GM20000 (cell line): Measurements from ENCODE around the gene MRPL54.

Experiments
- DNase-seq: peaks from one replicate; pipeline ENCODE4 v3.0.0; 2012; ENCODE audit warnings: low spot score
- TF ChIP-seq, protein P1 (sequence below): IDR thresholded peaks from 2 replicates; pipeline ENCODE4 v1.5.1; 2012; ENCODE audit warnings: mild to moderate bottlenecking, control low read depth; ENCODE audit errors: extremely low read depth, missing control alignments

Gene MRPL54

DNA sequence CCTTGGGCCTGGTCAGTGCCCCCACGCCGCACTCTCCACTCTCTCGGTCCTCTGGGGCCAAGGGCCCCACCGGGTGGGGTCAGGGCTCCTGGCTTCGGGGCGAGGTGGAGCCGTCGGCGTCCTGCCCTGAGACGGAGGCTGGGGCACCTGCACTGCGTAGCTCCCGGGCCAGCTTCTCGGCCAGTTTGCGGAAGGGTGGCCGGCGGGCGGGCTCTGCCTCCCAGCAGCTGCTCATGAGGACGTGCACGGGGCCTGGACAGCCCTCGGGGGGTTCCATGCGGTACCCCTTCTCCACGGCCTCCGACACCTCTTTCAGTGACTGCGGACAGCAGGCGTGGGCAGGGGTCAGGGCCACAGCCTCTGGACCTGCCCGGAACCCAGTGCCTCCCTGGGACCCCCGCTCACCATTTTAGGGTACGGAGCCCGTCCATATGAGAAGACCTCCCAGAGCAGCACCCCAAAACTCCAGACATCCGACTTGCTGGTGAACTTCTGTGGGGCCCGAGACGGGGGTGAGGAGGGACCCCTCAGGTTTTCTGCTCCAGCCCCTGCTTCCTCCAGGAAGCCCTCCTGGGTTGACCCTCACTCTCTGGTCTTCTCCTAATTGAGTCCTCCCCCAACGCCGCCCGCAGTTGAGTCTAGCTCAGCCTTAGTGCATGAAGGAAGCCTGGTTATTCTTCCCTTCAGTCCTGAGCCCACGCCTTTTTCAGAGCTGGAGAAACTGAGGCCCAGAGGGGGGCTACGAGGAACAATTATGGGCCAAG, 15.8 kb downstream of the MRPL54 start:
- TF ChIP-seq, protein P1, sequence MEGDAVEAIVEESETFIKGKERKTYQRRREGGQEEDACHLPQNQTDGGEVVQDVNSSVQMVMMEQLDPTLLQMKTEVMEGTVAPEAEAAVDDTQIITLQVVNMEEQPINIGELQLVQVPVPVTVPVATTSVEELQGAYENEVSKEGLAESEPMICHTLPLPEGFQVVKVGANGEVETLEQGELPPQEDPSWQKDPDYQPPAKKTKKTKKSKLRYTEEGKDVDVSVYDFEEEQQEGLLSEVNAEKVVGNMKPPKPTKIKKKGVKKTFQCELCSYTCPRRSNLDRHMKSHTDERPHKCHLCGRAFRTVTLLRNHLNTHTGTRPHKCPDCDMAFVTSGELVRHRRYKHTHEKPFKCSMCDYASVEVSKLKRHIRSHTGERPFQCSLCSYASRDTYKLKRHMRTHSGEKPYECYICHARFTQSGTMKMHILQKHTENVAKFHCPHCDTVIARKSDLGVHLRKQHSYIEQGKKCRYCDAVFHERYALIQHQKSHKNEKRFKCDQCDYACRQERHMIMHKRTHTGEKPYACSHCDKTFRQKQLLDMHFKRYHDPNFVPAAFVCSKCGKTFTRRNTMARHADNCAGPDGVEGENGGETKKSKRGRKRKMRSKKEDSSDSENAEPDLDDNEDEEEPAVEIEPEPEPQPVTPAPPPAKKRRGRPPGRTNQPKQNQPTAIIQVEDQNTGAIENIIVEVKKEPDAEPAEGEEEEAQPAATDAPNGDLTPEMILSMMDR: no peak
- no peak for DNase-seq

DNA sequence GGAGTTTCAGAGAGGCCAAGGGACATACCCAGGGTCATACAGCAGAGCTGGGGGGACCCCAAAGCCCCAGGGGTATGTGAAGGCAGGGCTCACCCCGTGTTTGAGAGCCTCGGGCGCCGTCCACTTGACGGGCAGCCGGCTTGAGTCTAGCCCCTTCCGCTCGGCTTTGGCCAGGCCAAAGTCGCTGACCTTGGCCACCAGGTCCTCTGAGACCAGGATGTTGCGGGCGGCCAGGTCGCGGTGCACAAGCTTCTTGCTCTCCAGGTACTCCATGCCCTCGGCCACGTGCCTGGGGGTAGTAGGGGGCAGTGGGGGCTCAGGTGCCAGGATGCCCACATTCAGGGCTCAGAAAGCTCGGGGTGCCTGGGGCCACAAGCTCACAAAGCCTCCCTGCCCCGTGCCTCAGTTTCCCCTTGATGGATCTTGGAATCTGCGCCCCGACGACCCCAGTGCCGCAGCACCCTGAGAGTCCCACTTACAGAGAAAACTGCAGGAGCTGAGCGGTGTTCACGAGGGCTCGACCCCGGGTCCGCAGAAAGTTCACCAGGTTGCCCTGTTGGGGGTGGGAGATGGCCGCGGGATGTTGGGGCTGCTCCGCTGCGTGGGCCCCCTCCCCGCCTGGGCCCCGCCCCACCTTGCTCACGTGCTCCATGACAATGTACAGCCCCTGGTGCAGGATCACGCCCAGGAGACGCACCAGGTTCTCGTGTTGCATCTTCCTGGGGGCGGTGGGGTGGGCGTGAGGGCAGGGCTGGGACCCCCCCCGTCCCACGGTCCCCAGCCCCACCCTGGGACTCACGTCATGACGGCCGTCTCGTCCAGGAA, 16.6 kb downstream of the MRPL54 start:
- TF ChIP-seq, protein P1: no peak
- DNase-seq: no peak

DNA sequence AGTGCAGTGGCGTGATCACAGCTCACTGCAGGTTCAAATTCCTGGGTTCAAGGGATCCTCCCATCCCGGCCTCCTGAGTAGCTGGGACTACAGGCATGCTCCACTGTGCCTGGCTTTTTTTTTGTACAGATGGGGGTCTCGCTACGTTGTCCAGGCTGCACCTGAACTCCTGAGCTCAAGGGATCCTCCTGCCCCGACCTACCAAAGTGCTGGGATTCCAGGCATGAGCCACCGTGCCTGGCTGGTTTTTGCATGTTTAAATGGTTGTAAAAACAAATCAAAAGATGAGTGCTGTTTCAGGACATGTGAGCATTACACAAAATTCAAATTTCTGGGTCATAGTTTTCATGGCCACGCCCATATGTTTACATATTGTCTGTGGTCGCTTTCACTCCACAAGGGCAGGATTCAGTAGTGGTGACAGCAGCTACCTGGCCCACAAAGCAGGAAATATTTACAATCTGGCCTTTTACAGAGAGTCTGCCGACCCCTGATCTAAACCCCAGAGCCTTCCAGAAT, 18.4 kb downstream of the MRPL54 start:
- TF ChIP-seq, protein P1: no peak

DNA sequence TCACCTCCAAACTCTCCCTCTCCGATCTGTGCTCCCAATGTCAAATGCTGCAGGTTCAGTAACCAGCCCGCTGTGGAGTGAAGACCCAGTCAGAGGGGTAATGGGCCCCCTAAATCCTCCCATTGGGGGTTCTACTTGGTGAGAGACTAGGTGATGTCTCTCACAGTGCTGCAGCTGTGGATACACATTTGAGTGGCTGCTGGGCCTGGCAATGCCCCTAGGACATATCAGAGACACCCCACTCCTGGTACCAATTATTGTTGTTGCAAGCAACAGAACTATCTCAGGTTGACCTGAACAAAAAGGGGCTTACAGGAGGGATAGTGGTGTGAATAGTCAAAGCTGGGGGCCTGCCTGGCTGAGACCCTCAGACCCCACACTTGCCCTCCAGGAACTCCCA, 19.1 kb downstream of the MRPL54 start:
- TF ChIP-seq, protein P1: no peak

More for the DNA sequence above, 18.4 kb downstream of the MRPL54 start:
- no peak for DNase-seq

GRCh38 chr19:3782330-3782729, 19.8 kb downstream of the MRPL54 start:
- TF ChIP-seq, protein P1: no peak

More for the DNA sequence above, 19.1 kb downstream of the MRPL54 start:
- DNase-seq: no peak

DNA sequence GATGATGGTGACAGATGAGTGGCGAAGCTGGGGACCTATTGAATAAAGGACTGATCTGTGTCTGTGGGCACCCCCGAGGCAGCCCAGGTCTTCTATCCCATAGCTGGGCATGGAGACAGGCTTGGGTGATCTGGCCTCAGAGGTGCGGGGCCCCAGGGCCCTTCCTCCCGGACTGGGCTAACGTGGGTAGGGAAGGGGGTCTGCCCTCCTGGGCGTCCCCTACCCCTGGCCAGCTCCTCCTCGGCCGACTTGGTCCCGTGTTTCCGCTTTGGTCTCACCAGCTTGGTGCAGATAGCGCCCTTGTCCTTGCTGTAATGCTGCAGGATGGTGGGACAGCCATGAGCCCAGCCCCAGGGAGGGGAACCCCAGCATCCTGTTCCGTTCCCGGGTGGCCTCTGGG, 20.4 kb downstream of the MRPL54 start:
- DNase-seq: no peak
- TF ChIP-seq, protein P1: no peak

More at GRCh38 chr19:3782330-3782729, 19.8 kb downstream of the MRPL54 start:
- no peak for DNase-seq
